HG02798 (cell line): ENCODE data around the gene XXYLT1.

Source experiments
- ATAC-seq: cut with Tn5 transposase; IDR thresholded peaks from one replicate; pipeline ENCODE4 v1.9.1; 2021; ENCODE audit warnings: mild to moderate bottlenecking; ENCODE audit not compliant: unreplicated experiment, poor library complexity

XXYLT1 gene

GRCh38 chr3:195267096-195267495 lies 3.9 kb downstream of the XXYLT1 start:
- ATAC-seq: no peak

DNA sequence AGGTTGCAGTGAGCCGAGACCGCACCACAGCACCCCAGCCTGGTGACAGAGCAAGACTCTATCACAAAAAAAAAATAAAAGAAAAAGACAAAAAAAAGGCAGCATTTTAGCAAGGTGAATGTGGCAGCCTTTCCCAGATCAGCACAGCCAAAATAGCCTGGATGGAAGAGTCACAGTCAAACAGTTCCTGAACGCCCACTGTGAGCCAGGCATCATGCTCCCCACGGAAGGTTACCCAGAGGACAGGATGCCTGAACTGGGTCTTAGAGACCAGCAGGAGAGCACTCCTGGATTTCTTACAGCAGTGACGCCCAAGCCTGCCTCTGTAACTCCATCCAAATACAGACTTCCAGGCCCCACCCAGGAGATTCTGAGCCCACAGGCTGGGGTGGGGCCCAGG lies 4.5 kb downstream of the XXYLT1 start:
- ATAC-seq: no peak

DNA sequence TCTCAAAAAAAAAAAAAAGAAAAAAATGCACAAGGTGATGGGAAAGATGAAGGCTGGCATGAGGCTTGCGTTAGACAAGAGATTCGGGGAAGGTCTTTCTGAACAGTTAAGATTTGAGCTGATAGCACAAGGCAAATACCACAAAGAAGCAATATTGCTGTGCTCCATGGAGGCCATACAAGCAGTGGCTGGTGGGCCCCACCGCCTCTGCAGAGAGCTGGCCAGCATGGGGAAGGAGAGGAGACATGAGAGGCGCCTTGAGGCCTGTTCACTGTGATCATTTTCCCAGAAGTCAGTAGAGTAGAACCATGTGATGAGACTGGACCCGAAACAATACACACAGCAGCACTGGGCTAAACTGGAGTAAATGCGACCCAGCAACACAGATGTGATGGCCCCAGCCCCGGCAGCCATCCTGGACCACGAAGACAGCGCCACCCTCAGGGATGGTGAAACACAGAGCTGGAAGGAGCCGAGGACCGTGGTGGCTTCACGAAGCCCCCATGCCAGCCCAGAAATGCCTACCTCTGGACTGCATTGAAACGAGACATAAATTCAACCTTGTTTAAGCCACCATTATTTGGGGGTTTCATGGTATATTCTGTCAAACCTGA lies 5.5 kb downstream of the XXYLT1 start:
- no peak for ATAC-seq

- ATAC-seq: no peak
Observed at GRCh38 chr3:195263925-195264600, 6.9 kb downstream of the XXYLT1 start.

- ATAC-seq: no peak
Observed at GRCh38 chr3:195263193-195263924, 7.6 kb downstream of the XXYLT1 start.

GRCh38 chr3:195261925-195262324 lies 9.0 kb downstream of the XXYLT1 start:
- no peak for ATAC-seq

- peak; percentile 8 for ATAC-seq
Observed at GRCh38 chr3:195260280-195260905, 10.6 kb downstream of the XXYLT1 start.

DNA sequence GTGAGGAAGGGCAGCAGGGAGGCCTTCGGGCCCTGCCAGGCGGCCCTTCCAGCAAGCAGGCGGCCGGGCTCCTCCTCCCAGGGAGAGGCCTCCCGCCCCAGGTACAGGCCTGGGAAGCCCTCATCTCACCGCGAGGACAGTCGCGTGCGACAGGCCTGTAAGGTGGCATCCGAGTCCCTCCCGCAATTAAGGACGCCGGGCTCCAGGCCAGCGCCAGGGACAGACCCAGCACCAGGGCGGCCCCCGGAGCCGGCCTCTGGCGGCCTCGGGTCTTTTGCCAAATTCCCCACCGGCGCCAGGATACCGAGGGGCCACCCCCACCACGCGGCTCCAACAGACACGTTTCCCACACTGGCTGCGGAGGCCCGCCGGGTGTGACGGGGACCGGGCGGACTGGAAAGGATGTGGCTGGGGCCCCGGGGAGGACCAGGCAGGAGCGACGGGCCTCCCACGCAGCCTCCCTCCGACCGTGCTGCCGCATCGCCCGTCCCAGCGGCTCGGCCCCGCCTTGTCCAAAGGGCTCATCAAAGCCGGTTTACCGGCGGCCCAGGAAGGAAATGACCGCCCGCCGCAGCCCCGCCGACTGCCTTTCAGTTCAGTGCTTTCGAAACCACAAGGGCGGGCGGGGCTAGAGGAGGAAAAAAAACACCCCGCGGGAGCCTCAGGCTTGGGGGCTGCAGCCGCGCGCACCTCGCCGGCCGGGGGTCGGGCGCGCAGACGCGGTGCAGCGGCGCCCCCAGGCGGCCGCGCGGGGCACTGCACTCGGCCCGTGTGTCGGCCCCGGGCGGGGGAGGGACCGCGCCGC lies 11.3 kb downstream of the XXYLT1 start:
- ATAC-seq: peak; percentile 84

DNA sequence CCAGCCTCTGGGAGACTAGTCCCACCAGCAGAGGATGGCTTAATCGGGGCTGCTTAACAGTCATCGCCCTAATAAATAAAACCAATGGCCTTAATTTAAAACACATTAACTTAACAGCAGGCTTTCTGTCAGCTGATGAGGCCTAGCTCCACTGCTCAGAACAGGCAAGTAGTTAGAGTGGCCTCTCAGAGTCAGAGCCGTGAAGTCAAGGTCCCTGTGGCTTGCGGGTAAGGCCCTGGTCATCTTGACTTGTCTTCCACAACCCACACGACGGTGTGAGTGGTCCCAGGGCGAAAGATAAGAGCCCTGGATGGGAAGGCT lies 11.8 kb downstream of the XXYLT1 start:
- no peak for ATAC-seq

DNA sequence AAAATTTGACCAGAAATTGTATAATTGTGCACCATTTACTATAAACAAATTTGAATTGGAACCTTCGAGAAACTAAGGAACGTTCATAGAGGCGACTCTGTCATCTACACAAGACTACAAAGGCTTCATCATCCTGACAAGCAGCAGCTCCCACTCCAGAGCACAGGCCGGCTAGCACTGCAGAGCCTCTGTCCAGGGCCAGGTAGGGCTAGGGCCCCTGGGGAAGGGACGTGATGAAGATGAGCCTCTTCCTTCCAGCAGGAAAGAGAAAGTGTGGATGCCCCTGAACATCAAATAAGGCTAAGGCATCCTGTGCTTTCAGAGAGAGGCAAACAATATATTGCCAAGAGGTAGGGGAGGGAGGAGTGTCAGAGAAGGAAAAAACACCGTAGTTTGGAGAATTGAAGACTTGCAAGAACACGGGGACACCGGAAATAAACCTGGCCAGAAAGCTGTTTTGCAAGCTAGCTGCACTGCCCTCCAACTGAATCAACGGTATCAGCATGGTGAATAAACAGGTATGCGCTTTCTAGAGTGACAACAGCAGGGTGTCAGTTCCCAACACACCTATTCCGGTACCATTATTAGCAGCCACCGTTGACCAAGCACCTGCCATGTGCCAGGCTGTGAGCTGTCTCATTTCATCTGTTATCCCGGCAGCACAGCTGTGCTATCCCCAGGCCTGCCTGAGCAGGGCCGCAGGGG lies 12.4 kb downstream of the XXYLT1 start:
- ATAC-seq: no peak

- no peak for ATAC-seq
Observed at GRCh38 chr3:195257454-195258448, 13.2 kb downstream of the XXYLT1 start.

GRCh38 chr3:195256639-195257453 lies 14.1 kb downstream of the XXYLT1 start:
- ATAC-seq: no peak

DNA sequence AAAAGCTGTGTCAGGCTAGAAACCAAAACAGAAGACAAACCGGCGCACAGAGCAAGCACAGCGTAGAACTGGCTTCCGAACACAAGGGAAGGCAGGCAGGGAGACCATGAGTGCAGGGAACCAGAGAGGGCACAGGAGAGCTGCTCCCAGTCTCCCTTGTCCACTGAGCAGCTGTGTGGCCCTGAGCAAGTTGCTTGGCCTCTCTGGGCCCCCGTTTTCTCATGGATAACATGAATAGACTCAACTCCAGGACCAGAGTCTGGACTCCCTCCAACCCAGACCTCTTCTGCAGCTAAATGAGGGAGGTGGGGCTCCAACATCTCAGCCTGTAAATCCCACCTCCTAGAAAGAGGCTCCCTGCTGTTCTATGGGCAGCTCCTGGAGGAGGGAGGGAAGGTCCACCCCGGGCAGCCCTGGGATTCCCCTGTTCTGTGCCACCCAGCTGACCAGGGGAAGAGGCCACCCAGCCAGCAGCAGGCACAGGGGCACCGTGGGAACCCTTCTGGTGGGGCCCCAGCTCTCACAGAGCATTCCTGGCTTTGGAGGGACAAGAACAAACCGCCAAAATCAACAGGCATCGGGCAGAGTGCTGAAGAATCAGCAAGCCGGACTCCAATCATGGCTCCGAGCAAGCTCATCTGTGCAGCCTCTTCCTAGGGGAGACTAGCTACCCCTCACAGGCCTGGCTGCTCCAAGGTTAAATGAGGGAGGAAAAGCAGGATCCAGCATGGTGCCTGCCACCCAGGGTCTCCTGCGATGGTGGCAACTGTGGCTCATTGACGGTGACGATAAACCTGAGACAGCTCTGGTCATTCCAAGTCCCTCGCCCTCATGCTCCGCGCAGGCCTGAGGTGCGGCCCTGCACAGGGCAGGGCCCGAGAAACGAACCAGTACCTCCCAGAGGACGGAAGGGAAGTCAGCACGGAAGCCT lies 15.1 kb downstream of the XXYLT1 start:
- ATAC-seq: no peak

DNA sequence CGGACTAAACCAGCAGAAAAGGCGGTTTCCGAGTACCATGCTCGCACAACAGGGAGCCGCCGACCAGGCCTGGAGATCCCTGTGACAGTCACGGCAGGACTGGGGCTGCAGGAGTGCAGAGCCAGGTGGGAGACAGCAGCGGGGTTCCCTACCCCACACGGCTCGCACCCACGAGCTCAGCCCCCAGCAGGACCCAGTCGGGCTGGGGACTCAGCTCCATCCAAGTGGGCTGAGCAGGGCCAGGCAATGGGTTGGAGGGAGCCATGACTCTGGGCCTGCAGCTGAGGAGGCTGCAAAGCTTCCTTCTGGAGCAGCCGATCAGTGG lies 15.8 kb downstream of the XXYLT1 start:
- ATAC-seq: no peak

DNA sequence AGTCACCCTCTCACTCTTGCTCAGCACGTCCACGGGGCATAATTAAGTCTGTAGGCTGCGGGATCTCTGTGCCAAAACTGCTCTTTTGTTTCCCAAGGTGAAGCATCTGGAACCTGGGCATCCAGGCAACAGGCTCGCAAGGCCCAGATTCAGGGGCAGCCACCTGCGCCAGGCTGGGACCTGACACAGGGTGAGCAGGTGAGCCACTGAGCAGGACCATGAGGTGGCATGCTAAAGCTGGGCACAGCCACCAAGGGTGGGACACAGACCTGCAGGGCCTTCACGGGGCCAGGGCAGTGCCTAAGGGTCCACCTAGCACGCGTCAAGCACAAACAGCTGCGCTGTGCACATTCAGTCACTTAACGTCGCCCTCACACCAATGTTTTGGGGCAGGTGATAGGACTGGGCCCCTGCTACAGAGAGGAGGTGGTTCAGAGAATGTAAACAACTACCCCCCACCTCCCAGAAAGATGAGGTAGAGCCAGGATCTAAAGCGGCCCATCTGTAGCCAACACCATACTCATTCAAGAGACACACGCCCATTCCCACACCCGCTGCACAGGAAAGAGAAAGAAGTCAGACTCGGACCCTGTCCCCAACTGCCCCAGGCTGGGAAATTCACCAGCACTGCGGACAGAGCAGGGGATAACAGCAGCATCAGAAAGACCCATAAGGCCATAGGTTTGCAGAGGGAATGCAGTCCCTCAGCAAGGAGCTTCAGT lies 16.3 kb downstream of the XXYLT1 start:
- ATAC-seq: no peak

GRCh38 chr3:195253923-195254432 lies 17.0 kb downstream of the XXYLT1 start:
- ATAC-seq: no peak
